Lower leg skin (tissue), 3 donors: ENCODE measurements around the gene ABL2.
"Not testable (repeated sequence)": the region's sequence is repeated elsewhere in the genome, so short reads cannot be mapped to it uniquely, and the experiment has no call there.

ENCODE experiments used
- CTCF ChIP-seq, 3 donors: fragments of 450-650 bp; IDR thresholded peaks; one replicate each; pipeline ENCODE4 v1.5.1; 2016; ENCODE audit warnings: antibody characterized with exemption in 3 of 3, mild to moderate bottlenecking in 3 of 3, moderate library complexity in 2 of 3
- POLR2A ChIP-seq, 2 donors: fragments of 450-650 bp; IDR thresholded peaks; one replicate each; pipeline ENCODE4 v1.6.1; 2016 to 2017; ENCODE audit warnings: antibody characterized with exemption in 2 of 2, mild to moderate bottlenecking in 1 of 2, moderate library complexity in 1 of 2

GRCh38 chr1:179245426-179245825, 15.9 kb upstream of the ABL2 start:
- TF ChIP-seq CTCF, POLR2A (IDR thresholded peaks at IDR 0.05): not testable (repeated sequence)
